Keratinocyte (primary cell): ENCODE data around the gene RSPH9. TPM values are rescaled to one million over a fixed set of nuclear protein-coding genes. Genes with fewer than 3 reads are reported as not detected.
"Not testable (repeated sequence)": the region's sequence is repeated elsewhere in the genome, so short reads cannot be mapped to it uniquely, and the experiment has no call there.

ENCODE experiments used
- DNase-seq: peaks from one replicate; pipeline ENCODE4 v3.0.0-alpha.2; 2011; ENCODE audit warnings: low read depth, missing footprints, low spot score
- FAIRE-seq: peaks from 2 replicates; lab custom pipeline; 2011; peaks lifted over from hg19 to GRCh38; lab: Jason Lieb, UNC
- H2AFZ ChIP-seq: 2 replicates; pipeline ENCODE4 v1.6.0; 2012; ENCODE audit warnings: low read length, control low read depth, inconsistent platforms; ENCODE audit not compliant: control insufficient read depth
- H3K27ac ChIP-seq: 2 replicates; pipeline ENCODE4 v1.5.1; 2011; ENCODE audit warnings: low read length; ENCODE audit not compliant: control insufficient read depth, insufficient read depth
- H3K27me3 ChIP-seq: 3 replicates; pipeline ENCODE4 v1.6.0; 2011; ENCODE audit warnings: low read length; ENCODE audit not compliant: control insufficient read depth, insufficient read depth; ENCODE audit errors: extremely low read depth
- H3K36me3 ChIP-seq, 2 experiments: 2 replicates in 1 of 2; 3 replicates in 1 of 2; pipeline ENCODE4 v1.5.1; 2011; ENCODE audit warnings: low read length in 2 of 2, mild to moderate bottlenecking in 1 of 2; ENCODE audit not compliant: control insufficient read depth in 2 of 2, insufficient read depth in 2 of 2; ENCODE audit errors: extremely low read depth in 1 of 2
- H3K4me1 ChIP-seq: 3 replicates; pipeline ENCODE4 v1.5.1; 2011; ENCODE audit warnings: low read length; ENCODE audit not compliant: control insufficient read depth, insufficient read depth; ENCODE audit errors: extremely low read depth
- H3K4me2 ChIP-seq: 3 replicates; pipeline ENCODE4 v1.6.0; 2011; ENCODE audit warnings: low read depth, low read length; ENCODE audit not compliant: control insufficient read depth, insufficient read depth; ENCODE audit errors: extremely low read depth
- H3K4me3 ChIP-seq, 3 experiments: fragments of 200-600 bp in 1 of 3; sonication (generic) in 1 of 3; 2 replicates in 2 of 3; 3 replicates in 1 of 3; pipeline ENCODE4 v1.5.1; 2011 to 2016; ENCODE audit warnings: low read length in 3 of 3, mild to moderate bottlenecking in 3 of 3, control low read depth in 2 of 3, inconsistent platforms in 1 of 3, low read depth in 1 of 3, mixed read lengths in 1 of 3, mixed run types in 1 of 3, moderate library complexity in 1 of 3; ENCODE audit not compliant: control insufficient read depth in 2 of 3, insufficient read depth in 2 of 3; ENCODE audit errors: extremely low read depth in 1 of 3
- H3K79me2 ChIP-seq: 2 replicates; pipeline ENCODE4 v1.6.0; 2012; ENCODE audit warnings: low read length; ENCODE audit not compliant: control insufficient read depth, insufficient read depth
- H3K9ac ChIP-seq: 3 replicates; pipeline ENCODE4 v1.6.0; 2011; ENCODE audit warnings: low read length; ENCODE audit not compliant: control insufficient read depth, insufficient read depth; ENCODE audit errors: extremely low read depth
- H3K9me1 ChIP-seq: 3 replicates; pipeline ENCODE4 v1.6.0; 2011; ENCODE audit warnings: low read length; ENCODE audit not compliant: control insufficient read depth, insufficient read depth; ENCODE audit errors: extremely low read depth
- H3K9me3 ChIP-seq: 2 replicates; pipeline ENCODE4 v1.5.1; 2012; ENCODE audit warnings: low read depth, low read length; ENCODE audit not compliant: control insufficient read depth
- H4K20me1 ChIP-seq: 3 replicates; pipeline ENCODE4 v1.6.0; 2011; ENCODE audit warnings: low read length; ENCODE audit not compliant: control insufficient read depth, insufficient read depth; ENCODE audit errors: extremely low read depth
- CTCF ChIP-seq, 3 experiments: IDR thresholded peaks in 1 of 3; conservative IDR thresholded peaks in 1 of 3; optimal IDR thresholded peaks in 1 of 3; 2 replicates in 2 of 3; 3 replicates in 1 of 3; pipeline versions ENCODE3 to v1.5.1; 2011; ENCODE audit warnings: low read length in 3 of 3, mild to moderate bottlenecking in 3 of 3, moderate library complexity in 2 of 3, control low read depth in 1 of 3, inconsistent platforms in 1 of 3; ENCODE audit not compliant: insufficient read depth in 2 of 3; ENCODE audit errors: extremely low read depth in 1 of 3
- EZH2 ChIP-seq: IDR thresholded peaks from one replicate; pipeline ENCODE4 v1.6.1; 2012; ENCODE audit warnings: inconsistent platforms, mild to moderate bottlenecking, low read length, moderate library complexity
- dilution Hi-C: fragments of 300-500 bp; cut with MboI; formaldehyde crosslinking; loops from one replicate; pipeline ENCODE4 v1.7.0; 2020; ENCODE audit warnings: low sequenced_read_pairs; ENCODE audit not compliant: extremely low pct_ligation_motif_present
- polyA plus RNA-seq, 5 experiments: library from polyadenylated mRNA; depleted of rRNA in 3 of 5; stranded (reverse) in 3 of 5; stranded (forward) in 1 of 5; unstranded in 1 of 5; fragments of >200 nt; gene quantifications; 1 replicate in 1 of 5; 2 replicates in 3 of 5; 3 replicates in 1 of 5; pipeline versions ENCODE4 v1.2.1 to v1.2.3, GENCODE V29; 2011 to 2012; ENCODE audit warnings: missing spikeins in 2 of 5, low read depth in 1 of 5, low replicate concordance in 1 of 5

RSPH9 gene
- polyA plus RNA-seq, 1 donor (not counting 4 experiments of a cell fraction or from before 2014, with no cell fraction given) = not detected

- H3K4me3 ChIP-seq = no peak overlapping the region
- no peaks in the 10 kb centered on the region for H3K36me3 ChIP-seq
- no peaks in the 10 kb centered on the region for H3K9me3 ChIP-seq
- H3K9ac ChIP-seq = no peak overlapping the region
- FAIRE-seq = no peak
- no peak for DNase-seq
- H3K27me3 ChIP-seq = no peaks in the 10 kb centered on the region
- dilution Hi-C loops = no loop called here
- TF ChIP-seq CTCF (optimal IDR thresholded peaks at IDR 0.05 in 1 of 3, IDR thresholded peaks at IDR 0.05 in 1 of 3, conservative IDR thresholded peaks at IDR 0.05 in 1 of 3; ENCODE audit: extremely low read depth in 1 of 3, insufficient read depth in 2 of 3, low read length in 3 of 3) = no peak
- TF ChIP-seq EZH2 = no peak
- no peaks in the 10 kb centered on the region for H3K79me2 ChIP-seq
- H3K27ac ChIP-seq = no peak overlapping the region
- no peaks in the 10 kb centered on the region for H4K20me1 ChIP-seq
- H3K4me1 ChIP-seq = peaks cover 16% of the 10 kb centered on the region
- H2AFZ ChIP-seq = no peak overlapping the region
- no peaks in the 10 kb centered on the region for H3K9me1 ChIP-seq
- no peak overlapping the region for H3K4me2 ChIP-seq
Observed at GRCh38 chr6:43699564-43700186, 54.8 kb downstream of the RSPH9 start.

DNA sequence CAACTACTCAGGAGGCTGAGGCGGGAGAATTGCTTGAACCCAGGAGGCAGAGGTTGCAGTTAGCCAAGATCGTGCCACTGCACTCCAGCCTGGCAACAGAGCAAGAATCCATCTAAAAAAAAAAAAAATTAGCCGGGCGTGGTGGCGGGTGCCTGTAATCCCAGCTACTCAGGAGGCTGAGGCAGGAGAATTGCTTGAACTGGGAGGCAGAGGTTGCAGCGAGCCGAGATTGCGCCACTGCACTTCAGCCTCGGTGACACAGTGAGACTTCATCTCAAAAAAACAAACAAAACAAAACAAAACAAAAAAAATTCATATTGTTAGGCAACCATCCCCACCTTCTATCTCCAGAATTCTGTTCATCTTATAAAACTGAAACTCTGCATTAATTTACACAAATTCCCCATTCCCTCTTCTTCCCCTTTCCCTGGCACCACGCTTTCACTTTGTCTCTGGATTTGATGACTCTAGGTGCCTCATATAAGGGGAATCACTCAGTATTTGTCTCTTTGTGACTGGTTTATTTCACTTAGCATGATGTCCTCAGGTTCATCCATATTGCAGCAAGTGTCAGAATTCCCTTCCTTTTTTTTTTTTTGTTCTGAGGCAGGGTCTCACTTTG is 56.2 kb downstream of the RSPH9 start:
- H3K9me1 ChIP-seq, H3K27ac ChIP-seq, H2AFZ ChIP-seq, DNase-seq, dilution Hi-C loops, H4K20me1 ChIP-seq, H3K9me3 ChIP-seq, H3K36me3 ChIP-seq, H3K79me2 ChIP-seq, FAIRE-seq, H3K27me3 ChIP-seq, H3K4me3 ChIP-seq, H3K4me2 ChIP-seq, H3K9ac ChIP-seq: not testable (repeated sequence)
- peaks cover 21% of the 10 kb centered on the region for H3K4me1 ChIP-seq
